ENCODE results near the gene POLR3B. TPM values are rescaled to one million over a fixed set of nuclear protein-coding genes. Genes with fewer than 3 reads are reported as not detected.

Gene POLR3B
- total and polyA plus RNA-seq, 2 of the 8 experiments (the other 6 are each of a cell fraction or from before 2014, with no cell fraction given): 5.0 to 13.2 TPM

- H2BK5ac ChIP-seq (ENCODE audit: low read depth, low read length): no peak overlapping the region
- no peak overlapping the region for H3K27ac ChIP-seq (ENCODE audit: low read depth, low read length)
- no peak for FAIRE-seq
- no peak overlapping the region for H3K4me3 ChIP-seq (ENCODE audit: extremely low read depth in 1 of 4, insufficient read depth in 2 of 4, low read depth in 3 of 4, low read length in 4 of 4)
- H3K23me2 ChIP-seq (ENCODE audit: low read depth, low read length): no peaks in the 10 kb centered on the region
- H3K18ac ChIP-seq (ENCODE audit: extremely low read depth, low read length): no peak overlapping the region
- no peak overlapping the region for H3K4ac ChIP-seq (replicated peaks; ENCODE audit: insufficient read length, low read depth, low read length)
- H2BK120ac ChIP-seq (replicated peaks; ENCODE audit: low read depth, low read length): no peak overlapping the region
- no peak overlapping the region for H2BK12ac ChIP-seq (ENCODE audit: low read depth, low read length)
- peaks cover 0 to 5% of the 10 kb centered on the region in 2 experiments; a peak in 3 of 4 replicates for H3K9me3 ChIP-seq (ENCODE audit: insufficient read depth in 2 of 2, low read depth in 1 of 2, low read length in 1 of 2)
- no peaks in the 10 kb centered on the region for H3K27me3 ChIP-seq (replicated peaks in 1 of 4; ENCODE audit: control insufficient read depth in 3 of 4, extremely low read depth in 1 of 4, insufficient read depth in 3 of 4, low read length in 3 of 4)
- no peak overlapping the region for H4K8ac ChIP-seq (ENCODE audit: extremely low read depth, insufficient read depth, low read length)
- DNase-seq (ENCODE audit: low read depth in 1 of 2, low spot score in 2 of 2): no peak
- no peaks in the 10 kb centered on the region for H4K20me1 ChIP-seq (replicated peaks in 1 of 2; ENCODE audit: control insufficient read depth in 1 of 2, insufficient read depth in 2 of 2, low read length in 2 of 2)
- 88% methylated on average over 2 of the region's 2 CpGs; no CpG with 5 or more reads in 1 of the 2 experiments for WGBS, 2 experiments (ENCODE audit: extremely low coverage in 1 of 2, insufficient coverage in 1 of 2, insufficient read length in 1 of 2, insufficient replicate concordance in 2 of 2, low coverage in 1 of 2, low lambda C conversion rate in 2 of 2, missing lambda C conversion rate in 1 of 2)
- H3K36me3 ChIP-seq (ENCODE audit: control insufficient read depth in 2 of 4, insufficient read depth in 4 of 4, low read length in 3 of 4): no peaks in the 10 kb centered on the region; a peak in 1 of 8 replicates
- ChIA-PET CTCF (ENCODE audit: partially characterized antibody) (interaction anchor here (0.9 to 2.1 kb wide), 3 partner anchors 9 to 106 kb away, joined by 3 to 7 read pairs (median 4); no protein-coding TSS in a partner anchor), POLR2A (ENCODE audit: partially characterized antibody) (no interaction called here)
- no peak overlapping the region for H3K9ac ChIP-seq (replicated peaks in 1 of 4; ENCODE audit: extremely low read depth in 1 of 4, low read depth in 3 of 4, low read length in 3 of 4)
- no peak overlapping the region for H3K14ac ChIP-seq (ENCODE audit: insufficient read length)
- H3K23ac ChIP-seq (ENCODE audit: insufficient read length): no peak overlapping the region
- no peak overlapping the region for H2BK15ac ChIP-seq (ENCODE audit: low read length)
- peaks cover 2 to 6% (median 4%) of the 10 kb centered on the region in 4 experiments; a peak in 4 of 7 replicates for H3K4me1 ChIP-seq (replicated peaks in 1 of 4; ENCODE audit: control insufficient read depth in 3 of 4, insufficient read depth in 4 of 4, low read length in 3 of 4)
- no peaks in the 10 kb centered on the region for H3K79me1 ChIP-seq (ENCODE audit: low read depth, low read length)
- H2BK20ac ChIP-seq (ENCODE audit: low read length): no peak overlapping the region
- no peak overlapping the region for H4K91ac ChIP-seq (replicated peaks; ENCODE audit: insufficient read length, low read length)
- no peak overlapping the region for H2AFZ ChIP-seq (ENCODE audit: low read length)
- H3K79me2 ChIP-seq (ENCODE audit: control insufficient read depth in 1 of 2, insufficient read depth in 2 of 2, low read length in 2 of 2): no peaks in the 10 kb centered on the region
- H3K4me2 ChIP-seq (ENCODE audit: insufficient read depth in 1 of 2, low read depth in 2 of 2, low read length in 2 of 2): no peak overlapping the region
- H2AK5ac ChIP-seq (ENCODE audit: low read depth, low read length): no peak overlapping the region
- no peak overlapping the region for H4K5ac ChIP-seq (ENCODE audit: insufficient read length, low read depth, low read length)
- H3K56ac ChIP-seq (replicated peaks; ENCODE audit: insufficient read length, low read depth, low read length): no peak overlapping the region
- TF ChIP-seq, protein P1, sequence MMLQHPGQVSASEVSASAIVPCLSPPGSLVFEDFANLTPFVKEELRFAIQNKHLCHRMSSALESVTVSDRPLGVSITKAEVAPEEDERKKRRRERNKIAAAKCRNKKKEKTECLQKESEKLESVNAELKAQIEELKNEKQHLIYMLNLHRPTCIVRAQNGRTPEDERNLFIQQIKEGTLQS (IDR thresholded peaks at IDR 0.05; ENCODE audit: insufficient read depth, low read depth, low read length): no peak
- TF ChIP-seq RAD21 (IDR thresholded peaks at IDR 0.05 in 1 of 2, conservative IDR thresholded peaks at IDR 0.05 in 1 of 2; ENCODE audit: low read depth in 2 of 2, low read length in 2 of 2): no peak
- TF ChIP-seq MAFK (IDR thresholded peaks at IDR 0.05; ENCODE audit: low read depth, low read length): no peak
- TF ChIP-seq BACH1 (IDR thresholded peaks at IDR 0.05; ENCODE audit: low read length): no peak
- no peak for TF ChIP-seq SP4 (IDR thresholded peaks at IDR 0.05; ENCODE audit: low read length)
- TF ChIP-seq GTF2F1 (IDR thresholded peaks at IDR 0.05; ENCODE audit: borderline replicate concordance, low read depth, low read length): no peak
- no peak for TF ChIP-seq CHD1 (IDR thresholded peaks at IDR 0.05; ENCODE audit: low read depth, low read length)
- TF ChIP-seq EZH2 (IDR thresholded peaks at IDR 0.05; ENCODE audit: low read depth, low read length, severe bottlenecking): no peak
- TF ChIP-seq RBBP5 (IDR thresholded peaks at IDR 0.05; ENCODE audit: borderline replicate concordance, low read depth, low read length): no peak
- no peak for TF ChIP-seq YY1 (IDR thresholded peaks at IDR 0.05; ENCODE audit: low read depth, low read length)
- no peak for TF ChIP-seq TEAD4 (IDR thresholded peaks at IDR 0.05; ENCODE audit: low read depth, low read length)
- no peak for TF ChIP-seq ZNF274 (IDR thresholded peaks at IDR 0.05; ENCODE audit: borderline replicate concordance, extremely low read depth, low read length)
- TF ChIP-seq BRCA1 (IDR thresholded peaks at IDR 0.05; ENCODE audit: low read depth, low read length): no peak
- TF ChIP-seq NANOG (IDR thresholded peaks at IDR 0.05; ENCODE audit: insufficient read depth, low read depth, low read length, poor library complexity, severe bottlenecking): no peak
- no peak for TF ChIP-seq POLR2A (IDR thresholded peaks at IDR 0.05; ENCODE audit: control extremely low read depth in 1 of 2, low read depth in 2 of 2, low read length in 2 of 2)
Measured at GRCh38 chr12:106333010-106333409, 24.5 kb upstream of the POLR3B start.

Data from H1 (cell line).